ENCODE measurements around the gene SLC6A3.

Gene SLC6A3

DNA sequence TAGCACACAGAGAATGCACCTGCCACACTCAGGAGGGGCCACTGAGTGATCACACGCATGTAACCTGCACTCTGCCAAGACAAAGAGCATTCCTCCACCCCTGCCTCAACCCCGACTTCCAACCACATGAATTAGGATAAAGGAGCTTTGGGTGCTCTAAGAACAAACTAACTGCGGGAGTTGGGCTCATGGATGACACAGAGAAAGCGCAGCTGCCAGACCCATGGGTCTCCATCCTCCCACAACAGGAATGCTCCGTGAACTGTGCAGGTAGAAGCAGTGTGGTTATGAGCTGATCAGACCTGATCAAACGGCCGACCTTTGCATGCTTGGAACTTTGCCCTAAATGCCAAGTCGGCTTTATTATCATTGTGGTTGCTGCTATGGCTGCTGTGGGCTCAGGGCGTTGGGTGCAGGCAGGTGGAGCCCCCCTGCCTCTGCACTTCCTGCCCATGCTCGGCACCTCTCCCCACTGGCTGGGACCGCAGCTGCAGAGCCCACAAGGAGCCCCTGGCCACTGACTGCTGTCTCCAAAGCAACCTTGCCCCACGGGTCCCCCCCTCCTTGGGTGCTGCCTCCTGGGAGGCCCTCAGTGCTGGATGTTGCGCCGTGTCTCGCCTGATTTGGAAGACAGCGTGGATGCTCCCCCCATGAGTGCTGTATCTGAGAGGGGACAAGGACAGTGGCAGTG lies 2.6 kb upstream of the SLC6A3 start:
- Histone ChIP-seq H3K27ac (no peak overlapping the region), H3K27me3 (replicated peaks) (peaks cover 44% of the 10 kb centered on the region), H3K4me3 (ENCODE audit: low read depth, low read length) (no peak overlapping the region), H3K36me3 (replicated peaks) (no peaks in the 10 kb centered on the region)
- DNase-seq: no peak
- in situ Hi-C loops (cut with HindIII; ENCODE audit: low pct_ligation_motif_present, low sequenced_read_pairs): no loop called here
- TF ChIP-seq, protein P1, sequence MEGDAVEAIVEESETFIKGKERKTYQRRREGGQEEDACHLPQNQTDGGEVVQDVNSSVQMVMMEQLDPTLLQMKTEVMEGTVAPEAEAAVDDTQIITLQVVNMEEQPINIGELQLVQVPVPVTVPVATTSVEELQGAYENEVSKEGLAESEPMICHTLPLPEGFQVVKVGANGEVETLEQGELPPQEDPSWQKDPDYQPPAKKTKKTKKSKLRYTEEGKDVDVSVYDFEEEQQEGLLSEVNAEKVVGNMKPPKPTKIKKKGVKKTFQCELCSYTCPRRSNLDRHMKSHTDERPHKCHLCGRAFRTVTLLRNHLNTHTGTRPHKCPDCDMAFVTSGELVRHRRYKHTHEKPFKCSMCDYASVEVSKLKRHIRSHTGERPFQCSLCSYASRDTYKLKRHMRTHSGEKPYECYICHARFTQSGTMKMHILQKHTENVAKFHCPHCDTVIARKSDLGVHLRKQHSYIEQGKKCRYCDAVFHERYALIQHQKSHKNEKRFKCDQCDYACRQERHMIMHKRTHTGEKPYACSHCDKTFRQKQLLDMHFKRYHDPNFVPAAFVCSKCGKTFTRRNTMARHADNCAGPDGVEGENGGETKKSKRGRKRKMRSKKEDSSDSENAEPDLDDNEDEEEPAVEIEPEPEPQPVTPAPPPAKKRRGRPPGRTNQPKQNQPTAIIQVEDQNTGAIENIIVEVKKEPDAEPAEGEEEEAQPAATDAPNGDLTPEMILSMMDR (IDR thresholded peaks at IDR 0.05; ENCODE audit: low read depth, low read length, missing control alignments): no peak

DNA sequence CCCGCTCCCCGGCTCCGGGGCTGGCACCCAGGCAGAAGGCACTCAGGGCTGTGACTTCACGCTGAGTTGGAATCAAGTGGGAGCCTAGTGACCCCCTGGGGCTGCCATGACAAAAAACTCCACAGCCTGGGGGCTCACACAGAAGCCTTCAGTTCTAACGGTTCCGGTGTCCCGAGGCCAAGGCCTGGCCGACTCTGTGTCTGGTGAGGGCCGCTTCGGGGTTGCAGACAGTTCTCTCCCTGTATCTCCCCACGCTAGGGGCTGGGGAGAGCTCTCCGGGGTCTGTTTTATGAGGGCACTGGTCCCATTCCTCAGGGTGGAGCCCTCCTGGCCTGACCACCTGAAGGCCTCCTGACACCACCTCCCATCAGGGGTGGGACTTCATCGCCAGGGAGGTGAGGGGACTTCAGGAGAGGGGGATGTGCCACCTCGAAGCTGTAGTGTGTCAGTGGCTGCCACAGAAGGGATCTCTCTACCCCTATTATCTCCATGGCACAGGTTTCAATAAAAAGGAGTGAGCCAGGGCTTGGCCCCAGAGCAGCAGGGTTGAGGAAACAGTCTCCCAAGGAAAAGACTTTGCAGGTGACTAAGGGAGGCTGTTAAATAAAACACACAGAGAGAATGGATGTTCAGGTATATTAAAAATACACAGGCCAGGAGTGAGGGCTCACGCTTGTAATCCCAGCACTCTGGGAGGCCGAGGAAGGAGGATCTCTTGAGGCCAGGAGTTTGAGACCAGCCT lies 1.5 kb upstream of the SLC6A3 start:
- TF ChIP-seq, protein P1 (IDR thresholded peaks at IDR 0.05; ENCODE audit: low read depth, low read length, missing control alignments): no peak
- peaks cover 49% of the 10 kb centered on the region for H3K27me3 ChIP-seq (replicated peaks)
- no peak overlapping the region for H3K27ac ChIP-seq
- no peak for DNase-seq
- no peaks in the 10 kb centered on the region for H3K36me3 ChIP-seq (replicated peaks)
- no peak overlapping the region for H3K4me3 ChIP-seq (ENCODE audit: low read depth, low read length)
- in situ Hi-C loops (cut with HindIII; ENCODE audit: low pct_ligation_motif_present, low sequenced_read_pairs): no loop called here

DNA sequence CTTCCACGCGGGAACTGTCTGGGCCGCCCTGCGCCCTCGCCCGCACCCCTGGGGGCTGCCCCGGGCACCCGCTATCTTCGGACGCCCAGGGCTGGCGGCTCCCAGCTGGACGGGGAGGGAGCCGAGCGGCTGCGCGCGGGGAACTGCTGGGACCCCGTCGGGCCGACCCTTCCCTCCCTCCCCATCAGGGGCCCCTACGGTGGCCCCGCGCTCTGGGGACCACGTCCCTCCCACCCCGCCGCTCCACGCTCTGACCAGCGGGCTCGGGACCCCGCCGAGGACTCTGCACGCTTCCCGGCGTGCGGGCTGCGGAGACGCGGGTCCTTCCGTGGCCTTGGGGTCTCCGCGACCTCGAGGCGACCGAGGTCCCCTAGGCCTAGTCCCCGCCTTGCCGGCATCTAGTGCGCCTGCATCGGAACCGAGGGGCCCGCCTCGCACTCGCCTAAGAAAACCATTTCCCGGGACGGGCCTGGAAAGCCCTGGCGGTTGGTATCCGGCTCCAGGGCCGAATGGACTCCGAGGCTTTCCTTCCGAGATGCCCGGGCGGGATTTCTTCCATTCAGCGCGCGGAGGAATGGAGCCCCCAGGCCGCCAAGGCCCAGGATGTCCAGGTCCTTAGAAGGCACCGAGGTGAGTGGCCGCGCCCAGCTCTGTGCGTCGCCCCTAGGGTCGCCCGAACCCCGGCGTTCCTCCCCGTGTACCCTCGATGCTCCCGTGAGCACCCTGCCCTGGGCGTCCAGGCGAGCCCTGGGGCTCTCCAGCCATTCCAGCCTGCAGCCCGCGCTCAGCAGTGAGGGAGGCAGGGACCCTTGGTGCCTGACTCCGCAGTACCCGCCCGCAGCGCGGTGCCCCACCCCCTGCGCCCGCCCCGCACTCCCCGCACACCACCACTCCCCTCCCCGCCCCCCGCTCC lies 705 bp upstream of the SLC6A3 start:
- H3K4me3 ChIP-seq (ENCODE audit: low read depth, low read length): no peak overlapping the region
- H3K27ac ChIP-seq: no peak overlapping the region
- H3K36me3 ChIP-seq (replicated peaks): no peaks in the 10 kb centered on the region
- TF ChIP-seq, protein P1 (IDR thresholded peaks at IDR 0.05; ENCODE audit: low read depth, low read length, missing control alignments): no peak
- in situ Hi-C loops (cut with HindIII; ENCODE audit: low pct_ligation_motif_present, low sequenced_read_pairs): no loop called here
- DNase-seq: no peak
- peaks cover 49% of the 10 kb centered on the region for H3K27me3 ChIP-seq (replicated peaks)

DNA sequence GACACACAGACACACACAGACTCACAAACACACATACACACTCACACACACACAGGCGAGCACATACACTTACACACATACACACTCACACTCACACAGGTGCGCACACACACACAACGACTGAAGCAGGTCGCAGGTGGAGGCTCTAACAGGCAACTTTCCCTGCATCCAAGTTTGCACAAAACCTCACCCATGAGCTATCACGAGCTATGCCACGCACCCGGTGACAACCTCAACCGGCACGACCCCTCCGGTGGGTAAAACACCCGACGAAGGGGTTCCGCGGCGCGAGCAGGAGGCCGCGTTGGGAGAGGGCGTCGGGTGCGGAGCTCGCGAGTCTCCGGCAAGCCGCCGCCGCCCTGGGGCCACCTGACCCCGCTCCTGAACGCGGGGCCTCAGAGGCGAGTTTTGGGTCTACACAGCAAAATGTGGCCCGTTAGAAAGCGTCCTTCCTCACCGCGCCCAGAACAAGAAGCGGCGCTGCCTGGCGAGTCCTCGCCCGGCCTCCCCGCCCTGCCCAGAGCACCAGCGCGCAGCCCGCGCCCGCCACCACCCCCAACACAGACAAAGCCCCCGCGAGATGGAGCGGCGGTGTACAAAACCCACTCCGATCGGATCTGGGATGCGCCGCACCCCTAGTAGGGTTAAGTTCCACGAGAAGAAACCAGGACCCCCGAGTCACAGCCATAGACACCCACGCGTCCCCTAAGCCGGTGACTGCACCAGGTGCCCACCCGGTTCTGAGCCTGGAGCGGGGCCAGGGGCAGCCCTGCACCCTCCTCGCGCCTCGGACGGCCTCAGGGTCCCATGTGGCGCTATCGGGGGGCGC lies 665 bp downstream of the SLC6A3 start:
- TF ChIP-seq, protein P1 (IDR thresholded peaks at IDR 0.05; ENCODE audit: low read depth, low read length, missing control alignments): no peak
- no peaks in the 10 kb centered on the region for H3K36me3 ChIP-seq (replicated peaks)
- no peak for DNase-seq
- H3K27me3 ChIP-seq (replicated peaks): peaks cover 49% of the 10 kb centered on the region
- no peak overlapping the region for H3K27ac ChIP-seq
- in situ Hi-C loops (cut with HindIII; ENCODE audit: low pct_ligation_motif_present, low sequenced_read_pairs): no loop called here
- no peak overlapping the region for H3K4me3 ChIP-seq (ENCODE audit: low read depth, low read length)

DNA sequence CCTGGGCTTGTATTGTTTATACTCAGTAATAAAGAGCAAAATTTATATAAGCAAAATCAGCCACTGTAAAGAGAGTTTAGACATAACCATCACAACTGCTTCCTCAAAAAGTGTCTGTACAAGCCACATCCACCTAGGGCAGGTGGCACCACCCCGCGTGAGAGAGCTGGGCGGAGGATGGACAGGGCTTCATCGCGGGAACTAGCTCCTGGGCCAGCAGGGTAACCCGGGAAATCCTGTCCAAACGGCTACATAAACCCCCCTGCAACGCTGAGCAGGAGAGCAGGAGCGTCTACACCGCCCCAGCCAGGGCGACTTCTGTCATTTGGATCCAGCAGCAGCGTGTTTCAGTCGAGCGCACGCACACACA lies 1.3 kb downstream of the SLC6A3 start:
- TF ChIP-seq, protein P1 (IDR thresholded peaks at IDR 0.05; ENCODE audit: low read depth, low read length, missing control alignments): no peak
- Histone ChIP-seq H3K4me3 (ENCODE audit: low read depth, low read length) (no peak overlapping the region), H3K27ac (no peak overlapping the region), H3K36me3 (replicated peaks) (no peaks in the 10 kb centered on the region), H3K27me3 (replicated peaks) (peaks cover 49% of the 10 kb centered on the region)
- no peak for DNase-seq
- in situ Hi-C loops (cut with HindIII; ENCODE audit: low pct_ligation_motif_present, low sequenced_read_pairs): no loop called here
